Measurements from ENCODE around the gene TEX38. TPM values are rescaled to one million over a fixed set of nuclear protein-coding genes. Genes with fewer than 3 reads are reported as not detected.
"Not testable (repeated sequence)": the region's sequence is repeated elsewhere in the genome, so short reads cannot be mapped to it uniquely, and the experiment has no call there.

TEX38 gene
- total RNA-seq, 1 donor from 2014 or later: not detected

- Mint-ChIP-seq H3K27ac (ENCODE audit: unreplicated experiment) (no peak overlapping the region), H3K9me3 (ENCODE audit: unreplicated experiment) (peaks cover 4% of the 10 kb centered on the region), H3K4me3 (ENCODE audit: unreplicated experiment) (no peak overlapping the region), H3K27me3 (ENCODE audit: unreplicated experiment) (no peaks in the 10 kb centered on the region), H3K4me1 (ENCODE audit: unreplicated experiment) (peaks cover 3% of the 10 kb centered on the region), H3K36me3 (ENCODE audit: unreplicated experiment) (peaks cover 56% of the 10 kb centered on the region)
- DNase-seq (ENCODE audit: extremely low spot score, unreplicated experiment): no peak
- TF ChIP-seq, protein P1, sequence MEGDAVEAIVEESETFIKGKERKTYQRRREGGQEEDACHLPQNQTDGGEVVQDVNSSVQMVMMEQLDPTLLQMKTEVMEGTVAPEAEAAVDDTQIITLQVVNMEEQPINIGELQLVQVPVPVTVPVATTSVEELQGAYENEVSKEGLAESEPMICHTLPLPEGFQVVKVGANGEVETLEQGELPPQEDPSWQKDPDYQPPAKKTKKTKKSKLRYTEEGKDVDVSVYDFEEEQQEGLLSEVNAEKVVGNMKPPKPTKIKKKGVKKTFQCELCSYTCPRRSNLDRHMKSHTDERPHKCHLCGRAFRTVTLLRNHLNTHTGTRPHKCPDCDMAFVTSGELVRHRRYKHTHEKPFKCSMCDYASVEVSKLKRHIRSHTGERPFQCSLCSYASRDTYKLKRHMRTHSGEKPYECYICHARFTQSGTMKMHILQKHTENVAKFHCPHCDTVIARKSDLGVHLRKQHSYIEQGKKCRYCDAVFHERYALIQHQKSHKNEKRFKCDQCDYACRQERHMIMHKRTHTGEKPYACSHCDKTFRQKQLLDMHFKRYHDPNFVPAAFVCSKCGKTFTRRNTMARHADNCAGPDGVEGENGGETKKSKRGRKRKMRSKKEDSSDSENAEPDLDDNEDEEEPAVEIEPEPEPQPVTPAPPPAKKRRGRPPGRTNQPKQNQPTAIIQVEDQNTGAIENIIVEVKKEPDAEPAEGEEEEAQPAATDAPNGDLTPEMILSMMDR (IDR thresholded peaks at IDR 0.05): no peak
Observed at GRCh38 chr1:46654012-46654411, 17.6 kb upstream of the TEX38 start.

DNA sequence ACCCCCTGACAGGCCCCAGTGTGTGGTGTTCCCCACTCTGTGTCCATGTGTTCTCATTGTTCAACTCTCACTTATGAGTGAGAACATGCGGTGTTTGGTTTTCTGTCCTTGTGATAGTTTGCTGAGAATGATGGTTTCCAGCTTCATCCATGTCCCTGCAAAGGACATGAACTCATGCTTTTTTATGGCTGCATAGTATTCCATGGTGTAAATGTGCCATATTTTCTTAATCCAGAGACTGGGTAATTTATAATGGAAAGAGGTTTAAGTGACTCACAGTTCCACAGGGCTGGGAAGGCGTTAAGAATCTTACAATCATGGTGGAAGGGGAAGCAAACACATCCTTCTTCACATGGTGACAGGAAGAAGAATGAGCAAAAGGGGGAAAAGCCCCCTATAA, 17.0 kb upstream of the TEX38 start:
- not testable (repeated sequence) for H3K4me1 Mint-ChIP-seq (ENCODE audit: unreplicated experiment); H3K9me3 Mint-ChIP-seq (ENCODE audit: unreplicated experiment); H3K27ac Mint-ChIP-seq (ENCODE audit: unreplicated experiment); DNase-seq (ENCODE audit: extremely low spot score, unreplicated experiment); H3K27me3 Mint-ChIP-seq (ENCODE audit: unreplicated experiment); H3K4me3 Mint-ChIP-seq (ENCODE audit: unreplicated experiment)
- H3K36me3 Mint-ChIP-seq (ENCODE audit: unreplicated experiment): peaks cover 49% of the 10 kb centered on the region

GRCh38 chr1:46655848-46656247, 15.8 kb upstream of the TEX38 start:
- H3K4me3 Mint-ChIP-seq (ENCODE audit: unreplicated experiment): no peak overlapping the region
- no peak for DNase-seq (ENCODE audit: extremely low spot score, unreplicated experiment)
- H3K27ac Mint-ChIP-seq (ENCODE audit: unreplicated experiment): no peak overlapping the region
- H3K9me3 Mint-ChIP-seq (ENCODE audit: unreplicated experiment): no peaks in the 10 kb centered on the region
- H3K27me3 Mint-ChIP-seq (ENCODE audit: unreplicated experiment): no peaks in the 10 kb centered on the region
- TF ChIP-seq, protein P1 (IDR thresholded peaks at IDR 0.05): no peak
- H3K4me1 Mint-ChIP-seq (ENCODE audit: unreplicated experiment): peaks cover 3% of the 10 kb centered on the region
- peaks cover 39% of the 10 kb centered on the region for H3K36me3 Mint-ChIP-seq (ENCODE audit: unreplicated experiment)

- TF ChIP-seq, protein P1 (IDR thresholded peaks at IDR 0.05): no peak
- Mint-ChIP-seq H3K4me3 (ENCODE audit: unreplicated experiment) (no peak overlapping the region), H3K4me1 (ENCODE audit: unreplicated experiment) (peaks cover 3% of the 10 kb centered on the region), H3K36me3 (ENCODE audit: unreplicated experiment) (peaks cover 39% of the 10 kb centered on the region), H3K27me3 (ENCODE audit: unreplicated experiment) (no peaks in the 10 kb centered on the region), H3K27ac (ENCODE audit: unreplicated experiment) (no peak overlapping the region), H3K9me3 (ENCODE audit: unreplicated experiment) (no peaks in the 10 kb centered on the region)
- no peak for DNase-seq (ENCODE audit: extremely low spot score, unreplicated experiment)
Observed at GRCh38 chr1:46656643-46657042, 15.0 kb upstream of the TEX38 start.

DNA sequence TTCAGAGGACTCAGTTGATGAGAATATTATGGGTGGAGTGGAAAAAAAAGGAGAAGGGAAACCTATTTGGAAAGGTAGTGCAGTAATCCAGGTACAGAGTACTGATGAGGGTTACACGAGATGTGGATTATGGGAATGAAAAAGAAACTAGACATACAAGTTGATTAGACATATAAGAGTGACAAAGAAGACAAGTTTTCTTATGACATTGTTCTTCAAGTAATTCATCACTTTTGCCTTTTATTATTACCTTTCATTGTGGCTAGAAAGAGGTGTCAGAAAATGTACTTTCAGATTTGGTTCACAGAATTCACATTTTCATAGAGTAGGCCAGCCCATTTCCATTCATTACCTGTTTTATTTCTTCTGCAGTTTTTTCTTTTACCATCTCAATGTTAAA, 13.9 kb upstream of the TEX38 start:
- Mint-ChIP-seq H3K27me3 (ENCODE audit: unreplicated experiment) (no peaks in the 10 kb centered on the region), H3K36me3 (ENCODE audit: unreplicated experiment) (peaks cover 33% of the 10 kb centered on the region), H3K27ac (ENCODE audit: unreplicated experiment) (no peak overlapping the region), H3K9me3 (ENCODE audit: unreplicated experiment) (no peaks in the 10 kb centered on the region), H3K4me3 (ENCODE audit: unreplicated experiment) (no peak overlapping the region), H3K4me1 (ENCODE audit: unreplicated experiment) (peaks cover 3% of the 10 kb centered on the region)
- no peak for DNase-seq (ENCODE audit: extremely low spot score, unreplicated experiment)
- TF ChIP-seq, protein P1 (IDR thresholded peaks at IDR 0.05): no peak

DNA sequence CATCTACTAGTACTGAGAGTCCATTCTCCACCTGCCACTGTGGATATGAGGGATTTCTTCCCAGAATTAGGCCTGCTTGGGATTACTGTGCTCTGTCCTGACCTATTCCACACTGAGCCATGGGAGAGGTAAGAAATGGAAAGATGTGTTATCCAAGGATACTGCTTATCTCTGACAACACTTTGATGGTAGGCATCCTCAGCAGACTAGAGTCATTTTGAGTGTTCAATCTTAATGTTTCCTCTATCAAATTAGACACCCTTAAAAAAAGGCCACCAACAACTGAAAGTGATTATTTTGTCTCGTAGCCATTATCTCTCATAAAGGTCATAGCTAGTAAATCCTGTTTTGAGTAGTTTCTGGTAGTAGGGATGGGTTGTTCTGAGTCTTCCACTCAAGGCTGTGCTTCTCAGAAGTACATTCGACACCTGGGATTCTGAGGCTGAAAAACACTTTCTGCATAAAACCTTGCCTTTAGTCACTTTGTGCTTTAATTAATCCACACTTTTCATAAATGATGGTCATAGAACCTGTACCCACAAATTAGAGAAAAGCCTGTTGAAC, 12.3 kb upstream of the TEX38 start:
- Mint-ChIP-seq H3K4me1 (ENCODE audit: unreplicated experiment) (no peaks in the 10 kb centered on the region), H3K27ac (ENCODE audit: unreplicated experiment) (no peak overlapping the region), H3K27me3 (ENCODE audit: unreplicated experiment) (no peaks in the 10 kb centered on the region), H3K9me3 (ENCODE audit: unreplicated experiment) (no peaks in the 10 kb centered on the region), H3K36me3 (ENCODE audit: unreplicated experiment) (peaks cover 30% of the 10 kb centered on the region), H3K4me3 (ENCODE audit: unreplicated experiment) (no peak overlapping the region)
- no peak for DNase-seq (ENCODE audit: extremely low spot score, unreplicated experiment)
- TF ChIP-seq, protein P1 (IDR thresholded peaks at IDR 0.05): no peak

- H3K4me3 Mint-ChIP-seq (ENCODE audit: unreplicated experiment); H3K27me3 Mint-ChIP-seq (ENCODE audit: unreplicated experiment); DNase-seq (ENCODE audit: extremely low spot score, unreplicated experiment); H3K4me1 Mint-ChIP-seq (ENCODE audit: unreplicated experiment); H3K9me3 Mint-ChIP-seq (ENCODE audit: unreplicated experiment); H3K27ac Mint-ChIP-seq (ENCODE audit: unreplicated experiment): not testable (repeated sequence)
- peaks cover 30% of the 10 kb centered on the region for H3K36me3 Mint-ChIP-seq (ENCODE audit: unreplicated experiment)
Observed at GRCh38 chr1:46660116-46660515, 11.5 kb upstream of the TEX38 start.

DNA sequence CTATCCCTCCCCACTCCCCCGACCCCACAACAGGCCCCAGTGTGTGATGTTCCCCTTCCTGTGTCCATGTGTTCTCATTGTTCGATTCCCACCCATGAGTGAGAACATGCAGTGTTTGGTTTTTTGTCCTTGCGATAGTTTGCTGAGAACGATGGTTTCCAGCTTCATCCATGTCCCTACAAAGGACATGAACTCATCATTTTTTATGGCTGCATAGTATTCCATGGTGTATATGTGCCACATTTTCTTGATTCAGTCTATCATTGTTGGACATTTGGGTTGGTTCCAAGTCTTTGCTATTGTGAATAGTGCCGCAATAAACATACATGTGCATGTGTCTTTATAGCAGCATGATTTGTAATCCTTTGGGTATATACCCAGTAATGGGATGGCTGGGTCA, 8.7 kb upstream of the TEX38 start:
- not testable (repeated sequence) for H3K9me3 Mint-ChIP-seq (ENCODE audit: unreplicated experiment); H3K27ac Mint-ChIP-seq (ENCODE audit: unreplicated experiment)
- H3K4me1 Mint-ChIP-seq (ENCODE audit: unreplicated experiment): peaks cover 12% of the 10 kb centered on the region

More for the DNA sequence above, 8.7 kb upstream of the TEX38 start:
- not testable (repeated sequence) for H3K27me3 Mint-ChIP-seq (ENCODE audit: unreplicated experiment); DNase-seq (ENCODE audit: extremely low spot score, unreplicated experiment); H3K4me3 Mint-ChIP-seq (ENCODE audit: unreplicated experiment)
- H3K36me3 Mint-ChIP-seq (ENCODE audit: unreplicated experiment): peaks cover 15% of the 10 kb centered on the region
